ENCODE measurements around the gene UST.

DNA sequence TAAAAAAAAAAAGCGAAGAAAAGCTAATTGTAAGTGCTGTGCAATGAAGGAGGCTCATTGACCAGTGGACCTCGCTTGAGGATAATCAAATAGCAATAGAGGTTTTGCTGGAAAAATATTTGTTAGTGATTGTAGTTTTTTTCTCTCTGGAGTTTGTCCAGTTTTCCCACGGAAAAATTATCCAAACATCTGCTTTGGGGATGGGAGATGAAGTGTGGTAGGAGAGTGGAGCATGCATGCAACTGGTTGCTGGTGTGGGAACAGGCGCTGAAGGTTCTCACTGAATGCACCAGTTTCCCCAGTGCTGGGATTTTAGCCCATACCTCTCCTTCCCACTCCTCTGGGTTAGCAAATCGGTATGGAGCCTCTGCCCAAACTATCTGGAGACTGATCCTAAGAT lies 288.9 kb downstream of the UST start:
- TF ChIP-seq CTCF (IDR thresholded peaks at IDR 0.05), result no peak
- no peak for TF ChIP-seq POLR2A (IDR thresholded peaks at IDR 0.05)

All from esophagus squamous epithelium (tissue), 4 donors.